NB4 (cell line): ENCODE data around the gene MRGPRE.

Source experiments
- MYC ChIP-seq: IDR thresholded peaks from 2 replicates; pipeline ENCODE4 v1.6.1; 2011; ENCODE audit warnings: low read depth, low read length
- POLR2A ChIP-seq: IDR thresholded peaks from 2 replicates; pipeline ENCODE4 v1.6.1; 2011; ENCODE audit warnings: mild to moderate bottlenecking; ENCODE audit not compliant: insufficient read length; ENCODE audit errors: extremely low read depth
- TF ChIP-seq, protein P1 (sequence below): IDR thresholded peaks from one replicate; pipeline ENCODE4 v1.5.1; 2012; ENCODE audit warnings: low read depth, low read length
- TF ChIP-seq, protein P2 (sequence below): IDR thresholded peaks from 2 replicates; pipeline ENCODE4 v1.6.1; 2011; ENCODE audit warnings: low read depth, low read length

DNA sequence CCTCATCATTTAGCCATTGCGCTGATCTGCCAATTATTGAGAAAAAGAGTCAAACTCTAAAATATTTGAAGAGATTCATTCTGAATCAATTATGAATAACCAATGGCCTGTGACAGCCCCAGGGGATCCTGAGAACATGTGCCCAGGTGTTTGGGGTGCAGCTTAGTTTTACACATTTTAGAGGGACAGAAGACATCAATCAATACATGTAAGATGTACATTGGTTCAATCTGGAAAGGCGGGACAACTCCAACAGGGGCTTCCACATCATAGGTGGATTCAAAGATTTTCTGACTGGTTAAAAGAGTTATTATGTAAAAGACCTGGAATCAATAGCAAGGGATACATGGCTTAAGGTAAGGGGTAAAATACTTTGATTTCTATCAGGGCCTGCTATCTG, 4.9 kb upstream of the MRGPRE start:
- TF ChIP-seq, protein P1, sequence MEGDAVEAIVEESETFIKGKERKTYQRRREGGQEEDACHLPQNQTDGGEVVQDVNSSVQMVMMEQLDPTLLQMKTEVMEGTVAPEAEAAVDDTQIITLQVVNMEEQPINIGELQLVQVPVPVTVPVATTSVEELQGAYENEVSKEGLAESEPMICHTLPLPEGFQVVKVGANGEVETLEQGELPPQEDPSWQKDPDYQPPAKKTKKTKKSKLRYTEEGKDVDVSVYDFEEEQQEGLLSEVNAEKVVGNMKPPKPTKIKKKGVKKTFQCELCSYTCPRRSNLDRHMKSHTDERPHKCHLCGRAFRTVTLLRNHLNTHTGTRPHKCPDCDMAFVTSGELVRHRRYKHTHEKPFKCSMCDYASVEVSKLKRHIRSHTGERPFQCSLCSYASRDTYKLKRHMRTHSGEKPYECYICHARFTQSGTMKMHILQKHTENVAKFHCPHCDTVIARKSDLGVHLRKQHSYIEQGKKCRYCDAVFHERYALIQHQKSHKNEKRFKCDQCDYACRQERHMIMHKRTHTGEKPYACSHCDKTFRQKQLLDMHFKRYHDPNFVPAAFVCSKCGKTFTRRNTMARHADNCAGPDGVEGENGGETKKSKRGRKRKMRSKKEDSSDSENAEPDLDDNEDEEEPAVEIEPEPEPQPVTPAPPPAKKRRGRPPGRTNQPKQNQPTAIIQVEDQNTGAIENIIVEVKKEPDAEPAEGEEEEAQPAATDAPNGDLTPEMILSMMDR: no peak
- TF ChIP-seq POLR2A (no peak), MYC (no peak)
- TF ChIP-seq, protein P2, sequence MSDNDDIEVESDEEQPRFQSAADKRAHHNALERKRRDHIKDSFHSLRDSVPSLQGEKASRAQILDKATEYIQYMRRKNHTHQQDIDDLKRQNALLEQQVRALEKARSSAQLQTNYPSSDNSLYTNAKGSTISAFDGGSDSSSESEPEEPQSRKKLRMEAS: no peak
